ENCODE results near the gene C1QB. TPM values are rescaled to one million over a fixed set of nuclear protein-coding genes. Genes with fewer than 3 reads are reported as not detected.

C1QB gene
- total and polyA plus RNA-seq, 9 of the 15 experiments (the other 6 are each of a cell fraction or from before 2014, with no cell fraction given) = 0.55 TPM; not detected in 8

- DNase-seq (ENCODE audit: extremely low read depth in 1 of 4, low spot score in 3 of 4) (peak; percentile 28 to 86 (median 76)), FAIRE-seq (no peak), ATAC-seq (peak; percentile 50)
- H4K20me1 ChIP-seq (replicated peaks; ENCODE audit: control insufficient read depth, insufficient read depth, low read length) = peaks cover 43% of the 10 kb centered on the region
- in situ Hi-C loops (cut with MboI) (no loop called here), intact Hi-C loops (cut with micrococcal nuclease) (no loop called here)
- H3K9ac ChIP-seq (ENCODE audit: insufficient read depth in 1 of 2, low read depth in 2 of 2, low read length in 2 of 2) = no peak within 1 kb of the TSS
- no peak within 1 kb of the TSS for H2AFZ ChIP-seq (ENCODE audit: low read depth, low read length)
- H3K79me2 ChIP-seq (ENCODE audit: control insufficient read depth, insufficient read depth, low read length) = no peaks in the 10 kb centered on the region
- H3K9me1 ChIP-seq (ENCODE audit: control insufficient read depth, insufficient read depth, low read length) = no peaks in the 10 kb centered on the region
- H3K4me2 ChIP-seq (ENCODE audit: insufficient read depth, low read length) = no peak within 1 kb of the TSS
- 0 out of 2 replicates have a peak, but pooled peaks have one; percentile 0 for TF ChIP-seq RB1 (IDR thresholded peaks at IDR 0.05; ENCODE audit: low read depth)
- no peak for TF ChIP-seq ZNF280A (IDR thresholded peaks at IDR 0.05; ENCODE audit: low read depth, partially characterized antibody)
- H3K4me3 ChIP-seq = no peak within 1 kb of the TSS
- ChIA-PET POLR2A (no interaction called here), CTCF (ENCODE audit: low intra/inter-chr PET ratio) (no interaction called here)
- H3K27ac ChIP-seq (ENCODE audit: extremely low read depth, low read depth, low read length) = no peak within 1 kb of the TSS
- H3K4me1 ChIP-seq (replicated peaks in 1 of 2; ENCODE audit: control insufficient read depth in 2 of 2, insufficient read depth in 2 of 2, low read length in 2 of 2) = peaks cover 0 to 25% of the 10 kb centered on the region in 2 experiments; a peak in 4 of 5 replicates
- no peaks in the 10 kb centered on the region for H3K36me3 ChIP-seq (ENCODE audit: control insufficient read depth, insufficient read depth, low read length)
- no TSS peak for BruUV-seq (replicated peaks)
- H3K27me3 ChIP-seq (ENCODE audit: control insufficient read depth in 2 of 2, insufficient read depth in 2 of 2, low read length in 2 of 2) = peaks cover 36 to 57% of the 10 kb centered on the region in 2 experiments
- no peaks in the 10 kb centered on the region for H3K9me3 ChIP-seq (replicated peaks; ENCODE audit: control insufficient read depth, insufficient read depth, low read depth, low read length)
- 0% methylated on average over 2 of the region's 55 CpGs for WGBS (ENCODE audit: insufficient coverage, low coverage, missing lambda C conversion rate)
These were observed 57.6 kb downstream of the C1QB start, which contains the start of gene EPHB2 for GRCh38 chr1:22710701-22711049. TSS of gene EPHB2 (plus strand) at chr1:22710839. CDS start at chr1:22710983, 144 bp downstream.

GRCh38 chr1:22711071-22711470 is 58.0 kb downstream of the C1QB start:
- Histone ChIP-seq H3K27ac (ENCODE audit: extremely low read depth, low read depth, low read length) (no peak overlapping the region), H3K4me3 (no peak overlapping the region), H3K9ac (ENCODE audit: insufficient read depth in 1 of 2, low read depth in 2 of 2, low read length in 2 of 2) (no peak overlapping the region), H3K9me3 (replicated peaks; ENCODE audit: control insufficient read depth, insufficient read depth, low read depth, low read length) (no peaks in the 10 kb centered on the region), H4K20me1 (replicated peaks; ENCODE audit: control insufficient read depth, insufficient read depth, low read length) (peaks cover 43% of the 10 kb centered on the region), H3K36me3 (ENCODE audit: control insufficient read depth, insufficient read depth, low read length) (no peaks in the 10 kb centered on the region), H3K79me2 (ENCODE audit: control insufficient read depth, insufficient read depth, low read length) (no peaks in the 10 kb centered on the region), H3K9me1 (ENCODE audit: control insufficient read depth, insufficient read depth, low read length) (no peaks in the 10 kb centered on the region), H2AFZ (ENCODE audit: low read depth, low read length) (no peak overlapping the region), H3K4me2 (ENCODE audit: insufficient read depth, low read length) (no peak overlapping the region), H3K4me1 (replicated peaks in 1 of 2; ENCODE audit: control insufficient read depth in 2 of 2, insufficient read depth in 2 of 2, low read length in 2 of 2) (peaks cover 0 to 25% of the 10 kb centered on the region in 2 experiments; a peak in 4 of 5 replicates), H3K27me3 (ENCODE audit: control insufficient read depth in 2 of 2, insufficient read depth in 2 of 2, low read length in 2 of 2) (peaks cover 36 to 60% of the 10 kb centered on the region in 2 experiments)
- intact Hi-C loops (cut with micrococcal nuclease) (no loop called here), in situ Hi-C loops (cut with MboI) (no loop called here)
- ChIA-PET POLR2A (interaction anchor here (0.8 to 1.4 kb wide), 2 partner anchors 13 to 16 kb away, joined by 3 to 5 read pairs; no protein-coding TSS in a partner anchor), CTCF (ENCODE audit: low intra/inter-chr PET ratio) (no interaction called here)
- no TSS peak for BruUV-seq (replicated peaks)
- no peak for ATAC-seq
- FAIRE-seq = no peak
- no peak for DNase-seq (ENCODE audit: extremely low read depth in 1 of 4, low spot score in 3 of 4)
- WGBS (ENCODE audit: insufficient coverage, low coverage, missing lambda C conversion rate) = 5% methylated on average over 11 of the region's 60 CpGs
- TF ChIP-seq KLF6 (CRISPR knock-in tag; IDR thresholded peaks at IDR 0.05; ENCODE audit: borderline replicate concordance) (no peak), HDGF (IDR thresholded peaks at IDR 0.05) (no peak), CUX1 (CRISPR knock-in tag; IDR thresholded peaks at IDR 0.05) (no peak), BRD4 (IDR thresholded peaks at IDR 0.05) (no peak), SMARCE1 (IDR thresholded peaks at IDR 0.05) (no peak), EP400 (IDR thresholded peaks at IDR 0.05) (no peak)

Measured in K562 (cell line).